Astrocyte (in vitro differentiated cells and primary cell): ENCODE data around the gene ITPK1. TPM values are rescaled to one million over a fixed set of nuclear protein-coding genes. Genes with fewer than 3 reads are reported as not detected.

Source experiments
- DNase-seq: peaks from one replicate; pipeline ENCODE4 v3.0.0-alpha.2; 2010; ENCODE audit warnings: low read depth
- FAIRE-seq: peaks from 2 replicates; lab custom pipeline; 2011; peaks lifted over from hg19 to GRCh38; lab: Jason Lieb, UNC
- H2AFZ ChIP-seq: 2 replicates; pipeline ENCODE4 v1.6.0; 2012; ENCODE audit warnings: low read depth, low read length, inconsistent platforms
- H3K27ac ChIP-seq: 2 replicates; pipeline ENCODE4 v1.5.1; 2011; ENCODE audit warnings: low read depth, low read length, inconsistent platforms
- H3K27me3 ChIP-seq: 2 replicates; pipeline ENCODE4 v1.6.0; 2011; ENCODE audit warnings: low read length, inconsistent platforms; ENCODE audit not compliant: insufficient read depth
- H3K36me3 ChIP-seq: 2 replicates; pipeline ENCODE4 v1.5.1; 2011; ENCODE audit warnings: low read length, inconsistent platforms; ENCODE audit not compliant: insufficient read depth
- H3K4me1 ChIP-seq: 2 replicates; pipeline ENCODE4 v1.5.1; 2011; ENCODE audit warnings: low read length, inconsistent platforms; ENCODE audit not compliant: insufficient read depth
- H3K4me2 ChIP-seq: 2 replicates; pipeline ENCODE4 v1.6.0; 2012; ENCODE audit warnings: low read length, inconsistent platforms
- H3K4me3 ChIP-seq: 2 replicates; pipeline ENCODE4 v1.5.1; 2011; ENCODE audit warnings: low read depth, mild to moderate bottlenecking, low read length, inconsistent platforms; ENCODE audit not compliant: insufficient read depth
- H3K79me2 ChIP-seq: 2 replicates; pipeline ENCODE4 v1.6.0; 2012; ENCODE audit warnings: mild to moderate bottlenecking, low read length, inconsistent platforms; ENCODE audit not compliant: insufficient read depth
- H3K9ac ChIP-seq: 2 replicates; pipeline ENCODE4 v1.6.0; 2012; ENCODE audit warnings: mild to moderate bottlenecking, low read length, inconsistent platforms
- H3K9me3 ChIP-seq: 2 replicates; pipeline ENCODE4 v1.5.1; 2012; ENCODE audit warnings: low read depth, mild to moderate bottlenecking, low read length, inconsistent platforms; ENCODE audit not compliant: insufficient read depth
- H4K20me1 ChIP-seq: 2 replicates; pipeline ENCODE4 v1.6.0; 2012; ENCODE audit warnings: low read length, inconsistent platforms; ENCODE audit not compliant: insufficient read depth
- H3K27ac Mint-ChIP-seq: one replicate; pipeline ENCODE4 v1.8.0; 2021; ENCODE audit warnings: mild to moderate bottlenecking, mixed read lengths; ENCODE audit not compliant: unreplicated experiment
- H3K27me3 Mint-ChIP-seq: one replicate; pipeline ENCODE4 v1.8.0; 2021; ENCODE audit warnings: low read depth, mixed read lengths; ENCODE audit not compliant: unreplicated experiment
- H3K36me3 Mint-ChIP-seq: one replicate; pipeline ENCODE4 v1.8.0; 2021; ENCODE audit warnings: low read depth, mixed read lengths; ENCODE audit not compliant: unreplicated experiment
- H3K4me1 Mint-ChIP-seq: one replicate; pipeline ENCODE4 v1.8.0; 2021; ENCODE audit warnings: low read depth, mixed read lengths; ENCODE audit not compliant: unreplicated experiment
- H3K4me3 Mint-ChIP-seq: one replicate; pipeline ENCODE4 v1.8.0; 2021; ENCODE audit warnings: mild to moderate bottlenecking, moderate library complexity, mixed read lengths; ENCODE audit not compliant: unreplicated experiment
- H3K9me3 Mint-ChIP-seq: one replicate; pipeline ENCODE4 v1.8.0; 2021; ENCODE audit warnings: mild to moderate bottlenecking, mixed read lengths; ENCODE audit not compliant: unreplicated experiment
- CTCF ChIP-seq: IDR thresholded peaks from 2 replicates; pipeline ENCODE4 v1.5.1; 2011; ENCODE audit warnings: low read depth, mild to moderate bottlenecking, inconsistent platforms, low read length, moderate library complexity; ENCODE audit not compliant: insufficient read depth
- EZH2 ChIP-seq: IDR thresholded peaks from 2 replicates; pipeline ENCODE4 v1.6.1; 2012; ENCODE audit warnings: mild to moderate bottlenecking, low read length, inconsistent platforms; ENCODE audit not compliant: insufficient read depth
- total RNA-seq: library from RNA; stranded (reverse); gene quantifications from 2 replicates; pipeline ENCODE4 v1.2.1, GENCODE V29; 2021

The ITPK1 gene
- total RNA-seq, 1 donor from 2014 or later, result 13.0 TPM

DNA sequence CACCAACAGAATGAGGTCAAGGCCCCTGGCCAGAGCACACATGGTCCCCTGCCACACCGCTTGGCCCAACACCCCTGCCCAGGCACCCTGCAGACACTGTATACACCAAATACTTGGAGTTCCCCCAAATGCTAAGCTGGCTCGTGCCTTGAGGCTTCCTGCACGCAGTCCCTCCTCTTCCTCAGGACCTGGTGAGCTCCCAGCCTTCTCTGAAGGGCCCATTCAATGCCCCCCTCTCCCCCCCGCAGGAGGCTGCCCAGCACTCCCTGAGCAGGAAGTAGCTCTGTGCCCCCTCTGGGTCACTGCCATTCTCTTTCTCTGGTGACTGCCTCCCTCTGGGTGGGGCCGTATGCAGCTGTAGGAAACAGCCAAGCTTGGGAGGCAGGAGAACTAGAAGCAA lies 75.3 kb downstream of the ITPK1 start:
- FAIRE-seq, result no peak
- Histone ChIP-seq H3K4me1 (peaks cover 43% of the 10 kb centered on the region), H3K79me2 (no peaks in the 10 kb centered on the region)

GRCh38 chr14:93039649-93040315 lies 75.9 kb downstream of the ITPK1 start:
- TF ChIP-seq EZH2 (no peak), CTCF (no peak)
- Histone ChIP-seq H3K27ac (no peak overlapping the region), H3K79me2 (no peaks in the 10 kb centered on the region), H3K36me3 (no peaks in the 10 kb centered on the region), H3K4me3 (no peak overlapping the region), H3K4me1 (peaks cover 38% of the 10 kb centered on the region), H4K20me1 (peaks cover 78% of the 10 kb centered on the region), H2AFZ (no peak overlapping the region), H3K9me3 (no peaks in the 10 kb centered on the region), H3K9ac (no peak overlapping the region), H3K27me3 (peaks cover 7% of the 10 kb centered on the region), H3K4me2 (no peak overlapping the region)
- Mint-ChIP-seq H3K27ac (no peak overlapping the region), H3K9me3 (peaks cover 6% of the 10 kb centered on the region), H3K36me3 (no peaks in the 10 kb centered on the region), H3K4me1 (peaks cover 26% of the 10 kb centered on the region), H3K4me3 (no peak overlapping the region), H3K27me3 (peaks cover 48% of the 10 kb centered on the region)
- DNase-seq (no peak), FAIRE-seq (no peak)

More for the DNA sequence above, 75.3 kb downstream of the ITPK1 start:
- Histone ChIP-seq H3K4me2 (no peak overlapping the region), H2AFZ (no peak overlapping the region), H3K4me3 (no peak overlapping the region), H3K9me3 (no peaks in the 10 kb centered on the region), H3K36me3 (no peaks in the 10 kb centered on the region), H3K27ac (no peak overlapping the region), H3K9ac (no peak overlapping the region), H4K20me1 (peaks cover 80% of the 10 kb centered on the region), H3K27me3 (peaks cover 7% of the 10 kb centered on the region)
- H3K4me3 Mint-ChIP-seq, result no peak overlapping the region
- peaks cover 29% of the 10 kb centered on the region for H3K4me1 Mint-ChIP-seq
- TF ChIP-seq CTCF (no peak), EZH2 (no peak)
- H3K9me3 Mint-ChIP-seq, result peaks cover 6% of the 10 kb centered on the region
- H3K27me3 Mint-ChIP-seq, result peaks cover 46% of the 10 kb centered on the region
- H3K27ac Mint-ChIP-seq, result no peak overlapping the region
- no peak for DNase-seq
- no peaks in the 10 kb centered on the region for H3K36me3 Mint-ChIP-seq

DNA sequence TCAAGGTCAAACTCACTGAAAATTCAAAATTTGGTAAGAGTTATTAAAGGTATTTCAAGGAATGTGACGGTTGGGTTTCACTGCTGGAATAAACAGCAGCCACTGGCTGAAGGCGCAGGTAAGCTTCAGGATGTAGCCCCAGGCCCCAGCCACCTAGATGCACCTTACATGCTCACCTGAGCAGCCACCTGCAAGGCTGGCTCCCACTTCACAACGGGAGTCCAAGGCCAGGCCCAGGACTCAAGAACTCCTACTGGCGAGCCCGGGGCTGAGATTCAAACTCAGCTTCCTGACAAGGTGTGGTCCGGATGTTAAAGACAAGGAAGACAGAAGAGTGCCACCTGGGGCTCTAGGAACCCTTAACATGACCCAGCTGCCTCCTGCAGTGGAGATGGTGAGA lies 78.4 kb downstream of the ITPK1 start:
- H3K9me3 Mint-ChIP-seq, result peaks cover 6% of the 10 kb centered on the region
- no peak for FAIRE-seq
- Histone ChIP-seq H3K4me1 (peaks cover 18% of the 10 kb centered on the region), H3K9ac (no peak overlapping the region), H3K9me3 (no peaks in the 10 kb centered on the region), H3K79me2 (no peaks in the 10 kb centered on the region), H3K36me3 (no peaks in the 10 kb centered on the region), H4K20me1 (peaks cover 75% of the 10 kb centered on the region), H3K4me3 (no peak overlapping the region), H3K4me2 (peak overlapping the region; percentile 47), H3K27me3 (peaks cover 7% of the 10 kb centered on the region), H3K27ac (no peak overlapping the region), H2AFZ (no peak overlapping the region)
- no peaks in the 10 kb centered on the region for H3K36me3 Mint-ChIP-seq
- TF ChIP-seq EZH2, result no peak
- TF ChIP-seq CTCF, result no peak
- H3K27ac Mint-ChIP-seq, result no peak overlapping the region
- peaks cover 24% of the 10 kb centered on the region for H3K4me1 Mint-ChIP-seq
- no peak for DNase-seq
- peaks cover 54% of the 10 kb centered on the region for H3K27me3 Mint-ChIP-seq
- H3K4me3 Mint-ChIP-seq, result no peak overlapping the region
